ENCODE measurements around the gene SLC66A1.

SLC66A1 gene

DNA sequence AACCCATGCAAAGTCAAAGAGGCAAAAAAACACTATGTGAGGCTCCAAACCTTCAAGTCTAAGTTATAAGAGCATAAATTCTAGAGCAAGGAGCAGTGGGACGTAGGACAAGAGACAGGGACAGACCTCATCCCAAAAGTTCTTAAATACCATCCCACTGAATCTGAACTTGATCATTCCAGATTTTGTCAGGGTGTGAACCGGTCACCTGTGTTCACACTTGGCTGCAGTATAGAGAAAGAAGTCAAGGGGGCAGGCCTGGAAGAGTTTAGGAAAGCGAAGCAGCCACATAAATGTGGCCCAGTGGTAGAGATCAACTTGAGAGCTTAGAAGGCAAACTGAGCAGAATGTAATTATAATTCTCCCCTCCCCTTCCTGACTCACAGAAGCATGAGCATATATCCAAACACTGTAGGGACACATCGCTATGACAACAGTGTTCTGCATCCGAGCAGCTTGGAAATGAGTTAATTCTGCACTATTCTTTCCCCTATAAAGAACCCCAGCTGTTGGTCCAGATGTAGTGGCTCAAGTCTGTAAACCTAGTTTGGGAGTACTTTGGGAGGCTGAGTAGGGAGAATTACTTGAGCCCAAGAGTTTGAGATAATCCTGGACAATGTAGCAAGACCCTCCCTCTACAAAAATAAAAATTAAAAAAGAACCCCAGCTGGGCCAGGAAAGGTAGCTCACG lies 2.9 kb upstream of the SLC66A1 start:
- in situ Hi-C loops (cut with MboI; ENCODE audit: low pct_unique_long_range_greater_than_20kb, low sequenced_read_pairs, unreplicated experiment): no loop called here
- DNase-seq (ENCODE audit: low spot score): no peak
- TF ChIP-seq, protein P1, sequence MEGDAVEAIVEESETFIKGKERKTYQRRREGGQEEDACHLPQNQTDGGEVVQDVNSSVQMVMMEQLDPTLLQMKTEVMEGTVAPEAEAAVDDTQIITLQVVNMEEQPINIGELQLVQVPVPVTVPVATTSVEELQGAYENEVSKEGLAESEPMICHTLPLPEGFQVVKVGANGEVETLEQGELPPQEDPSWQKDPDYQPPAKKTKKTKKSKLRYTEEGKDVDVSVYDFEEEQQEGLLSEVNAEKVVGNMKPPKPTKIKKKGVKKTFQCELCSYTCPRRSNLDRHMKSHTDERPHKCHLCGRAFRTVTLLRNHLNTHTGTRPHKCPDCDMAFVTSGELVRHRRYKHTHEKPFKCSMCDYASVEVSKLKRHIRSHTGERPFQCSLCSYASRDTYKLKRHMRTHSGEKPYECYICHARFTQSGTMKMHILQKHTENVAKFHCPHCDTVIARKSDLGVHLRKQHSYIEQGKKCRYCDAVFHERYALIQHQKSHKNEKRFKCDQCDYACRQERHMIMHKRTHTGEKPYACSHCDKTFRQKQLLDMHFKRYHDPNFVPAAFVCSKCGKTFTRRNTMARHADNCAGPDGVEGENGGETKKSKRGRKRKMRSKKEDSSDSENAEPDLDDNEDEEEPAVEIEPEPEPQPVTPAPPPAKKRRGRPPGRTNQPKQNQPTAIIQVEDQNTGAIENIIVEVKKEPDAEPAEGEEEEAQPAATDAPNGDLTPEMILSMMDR (IDR thresholded peaks at IDR 0.05; ENCODE audit: extremely low read depth, insufficient read depth, missing control alignments): no peak

DNA sequence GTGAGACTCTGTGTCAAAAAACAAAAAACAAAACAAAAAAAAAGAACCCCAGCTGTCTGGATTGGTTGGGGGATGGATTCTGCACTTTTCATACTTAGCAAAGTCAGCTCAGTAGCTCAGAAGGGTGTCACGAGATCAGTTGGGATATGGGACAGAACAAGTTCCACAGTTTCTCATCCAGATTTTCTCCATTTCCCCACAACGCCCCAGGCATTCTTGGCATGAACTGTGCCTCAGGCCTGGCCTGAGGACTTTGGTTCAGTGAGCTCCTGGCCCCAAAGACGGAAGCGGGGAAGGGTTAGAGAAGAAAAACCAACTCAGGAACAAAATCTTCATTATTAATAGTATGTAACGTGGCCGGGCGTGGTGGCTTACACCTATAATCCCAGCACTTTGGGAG lies 2.1 kb upstream of the SLC66A1 start:
- TF ChIP-seq, protein P1 (IDR thresholded peaks at IDR 0.05; ENCODE audit: extremely low read depth, insufficient read depth, missing control alignments): no peak
- no peak for DNase-seq (ENCODE audit: low spot score)
- in situ Hi-C loops (cut with MboI; ENCODE audit: low pct_unique_long_range_greater_than_20kb, low sequenced_read_pairs, unreplicated experiment): no loop called here

DNA sequence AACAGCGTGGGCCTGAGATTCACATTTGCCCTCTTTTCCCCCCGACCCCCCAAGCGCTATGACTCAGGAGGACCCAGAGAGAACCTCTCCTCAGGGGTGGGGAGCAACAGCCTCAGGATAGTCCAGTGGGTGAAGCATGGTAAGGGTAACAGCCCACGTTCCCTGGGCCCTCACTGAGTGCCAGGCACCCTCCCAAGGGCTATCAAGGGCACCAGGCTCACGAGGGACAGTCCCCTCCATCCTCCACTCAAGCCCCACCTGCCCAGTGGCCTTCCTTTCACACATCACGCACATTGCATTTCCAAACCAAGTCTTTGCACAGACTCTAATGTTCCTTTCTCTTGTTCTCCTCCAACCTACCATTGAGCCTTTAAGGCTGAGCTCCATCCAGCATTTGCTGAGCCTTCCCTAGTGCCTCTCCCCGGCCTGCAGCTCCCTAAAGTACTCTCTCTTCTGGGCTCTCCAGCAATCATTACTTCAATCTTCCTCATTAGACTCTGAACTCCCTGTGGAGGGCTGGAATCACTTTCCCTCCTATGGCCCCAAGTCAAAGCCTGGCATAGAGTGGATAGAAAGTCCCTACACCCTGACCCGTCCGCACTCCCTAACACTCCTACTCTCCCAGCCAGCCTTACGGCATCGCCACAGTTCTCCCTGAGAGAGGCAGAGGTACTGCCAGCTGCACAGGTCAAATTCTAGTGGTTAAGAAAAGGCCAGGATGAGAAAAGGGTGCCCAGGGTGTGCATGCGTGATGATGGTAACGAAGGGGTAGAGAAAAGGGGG lies 1.2 kb upstream of the SLC66A1 start:
- no peak for DNase-seq (ENCODE audit: low spot score)
- TF ChIP-seq, protein P1 (IDR thresholded peaks at IDR 0.05; ENCODE audit: extremely low read depth, insufficient read depth, missing control alignments): no peak
- in situ Hi-C loops (cut with MboI; ENCODE audit: low pct_unique_long_range_greater_than_20kb, low sequenced_read_pairs, unreplicated experiment): no loop called here

DNA sequence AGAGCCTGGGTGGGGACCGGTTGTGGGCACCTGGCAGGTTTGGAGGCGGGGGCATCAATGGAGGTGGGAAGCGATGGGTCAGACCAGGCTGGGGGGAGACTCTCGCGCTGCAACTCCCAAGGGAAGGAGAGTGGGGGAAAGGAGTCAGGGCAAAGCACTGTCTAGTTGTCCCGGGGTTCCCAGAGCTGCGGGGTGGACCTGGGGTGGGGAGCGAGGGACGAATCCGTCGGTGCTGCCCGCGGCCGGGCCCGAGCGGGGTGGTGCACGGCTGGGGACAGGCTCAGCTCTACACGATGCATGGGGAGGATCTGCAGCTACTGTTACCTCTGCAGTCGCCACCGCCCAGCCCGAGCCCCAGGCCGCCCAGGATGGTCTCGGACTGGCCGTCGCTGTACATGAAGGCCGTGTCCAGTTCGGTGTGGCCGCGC lies 609 bp upstream of the SLC66A1 start:
- no peak for DNase-seq (ENCODE audit: low spot score)
- in situ Hi-C loops (cut with MboI; ENCODE audit: low pct_unique_long_range_greater_than_20kb, low sequenced_read_pairs, unreplicated experiment): no loop called here
- TF ChIP-seq, protein P1 (IDR thresholded peaks at IDR 0.05; ENCODE audit: extremely low read depth, insufficient read depth, missing control alignments): no peak

DNA sequence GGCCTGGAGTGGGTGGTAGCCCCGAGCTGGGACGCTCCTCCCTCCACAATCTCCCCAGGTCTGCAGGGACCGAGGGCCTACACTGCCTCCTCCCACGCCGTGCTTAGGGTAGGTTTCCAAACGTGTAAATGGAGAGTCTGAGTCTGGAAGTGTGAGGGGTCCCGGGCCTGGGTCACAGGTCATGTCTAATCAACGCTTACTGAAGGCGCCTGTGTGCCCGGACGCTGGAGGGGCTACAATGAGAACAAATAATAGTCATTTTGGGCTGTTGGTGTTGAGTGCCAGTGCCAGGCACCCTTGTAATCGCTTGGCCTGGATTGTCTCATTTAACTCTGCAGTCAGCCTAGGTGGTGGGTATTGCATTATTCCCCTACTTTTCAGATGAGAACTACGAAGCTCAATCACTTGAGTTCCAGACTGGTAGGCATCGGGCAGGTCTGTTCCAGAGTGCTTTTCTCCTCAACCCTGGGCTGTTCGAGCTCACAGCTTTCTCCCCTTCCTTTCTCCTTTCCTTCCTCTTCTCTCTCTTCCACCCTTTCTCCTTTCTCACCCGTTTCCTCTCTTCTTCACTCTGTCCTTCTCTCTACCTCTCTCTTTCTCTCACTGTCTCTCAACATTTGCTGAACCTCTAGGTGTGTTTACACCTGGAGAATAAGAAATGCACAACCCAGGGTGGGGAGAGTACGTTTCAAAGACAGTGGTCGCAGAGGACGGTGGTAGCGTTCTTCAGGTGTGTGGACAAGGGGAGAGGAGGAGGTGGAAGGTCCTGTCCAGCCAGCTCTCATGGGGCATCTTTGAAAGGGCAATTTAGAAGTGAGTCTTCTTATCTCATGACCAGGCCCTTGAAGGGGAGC lies 883 bp downstream of the SLC66A1 start:
- in situ Hi-C loops (cut with MboI; ENCODE audit: low pct_unique_long_range_greater_than_20kb, low sequenced_read_pairs, unreplicated experiment): no loop called here
- TF ChIP-seq, protein P1 (IDR thresholded peaks at IDR 0.05; ENCODE audit: extremely low read depth, insufficient read depth, missing control alignments): no peak
- DNase-seq (ENCODE audit: low spot score): peak; percentile 56

DNA sequence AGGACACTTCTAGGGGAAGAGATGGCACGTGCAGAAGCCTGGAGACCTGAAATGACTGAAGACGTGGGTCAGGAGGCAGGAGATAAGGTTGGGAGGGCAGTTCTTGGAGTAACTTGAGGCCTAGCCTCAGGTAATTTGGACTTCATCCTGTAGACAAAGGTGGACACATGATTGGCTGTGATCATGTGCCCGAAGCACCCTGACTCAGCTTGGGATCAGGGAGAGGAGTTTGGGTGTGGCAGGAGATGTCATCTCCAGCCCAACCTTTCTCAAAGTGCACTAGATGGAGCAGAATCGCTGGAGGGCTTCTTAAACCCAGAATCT lies 1.5 kb downstream of the SLC66A1 start:
- DNase-seq (ENCODE audit: low spot score): no peak
- TF ChIP-seq, protein P1 (IDR thresholded peaks at IDR 0.05; ENCODE audit: extremely low read depth, insufficient read depth, missing control alignments): no peak
- in situ Hi-C loops (cut with MboI; ENCODE audit: low pct_unique_long_range_greater_than_20kb, low sequenced_read_pairs, unreplicated experiment): no loop called here

Measured in GM13977 (cell line).